SU-DHL-6 (cell line): Measurements from ENCODE around the gene MYBPHL.

Source experiments
- H2AFZ ChIP-seq: fragments of 200-600 bp; sonication (generic); 2 replicates; pipeline ENCODE4 v1.6.1; 2014; ENCODE audit warnings: low read depth, mild to moderate bottlenecking, moderate library complexity, mixed read lengths, antibody characterized with exemption, low read length; ENCODE audit not compliant: severe bottlenecking
- H3F3A ChIP-seq: fragments of 200-600 bp; shearing (Covaris generic); 2 replicates; pipeline ENCODE4 v1.6.0; 2016; ENCODE audit warnings: antibody characterized with exemption, mild to moderate bottlenecking; ENCODE audit not compliant: insufficient read depth
- H3K27ac ChIP-seq: fragments of 200-600 bp; sonication (generic); 2 replicates; pipeline ENCODE4 v1.5.1; 2016; ENCODE audit warnings: low read depth, mild to moderate bottlenecking, low read length, moderate library complexity, mixed read lengths
- H3K27me3 ChIP-seq: fragments of 200-600 bp; sonication (generic), shearing (Covaris generic); 2 replicates; pipeline ENCODE4 v1.6.0; 2014; ENCODE audit warnings: mild to moderate bottlenecking, low read length
- H3K36me3 ChIP-seq: fragments of 200-600 bp; sonication (generic); 2 replicates; pipeline ENCODE4 v1.6.1; 2014; ENCODE audit warnings: mild to moderate bottlenecking, low read length, mixed read lengths
- H3K4me2 ChIP-seq: fragments of 300-600, 200-600 bp; shearing (Covaris generic), sonication (generic); 2 replicates; pipeline ENCODE4 v1.6.0; 2014; ENCODE audit warnings: low read length, low read depth, mild to moderate bottlenecking; ENCODE audit not compliant: poor library complexity, severe bottlenecking
- H3K4me3 ChIP-seq: fragments of 200-600 bp; sonication (generic); 2 replicates; pipeline ENCODE4 v1.5.1; 2014; ENCODE audit warnings: antibody characterized with exemption, low read length, mild to moderate bottlenecking, mixed read lengths; ENCODE audit not compliant: insufficient read depth, poor library complexity, severe bottlenecking
- H3K79me2 ChIP-seq: fragments of 200-600 bp; sonication (generic); 2 replicates; pipeline ENCODE4 v1.6.1; 2014; ENCODE audit warnings: mild to moderate bottlenecking, low read length, moderate library complexity; ENCODE audit not compliant: insufficient read depth
- H3K9ac ChIP-seq: fragments of 200-600 bp; sonication (generic); 2 replicates; pipeline ENCODE4 v1.7.0; 2014; ENCODE audit warnings: mild to moderate bottlenecking, low read length
- H3K9me2 ChIP-seq: fragments of 200-600 bp; sonication (generic); replicated peaks from 2 replicates; pipeline ENCODE4 v1.6.1; 2014; ENCODE audit warnings: low read length; ENCODE audit not compliant: insufficient read depth
- H3K9me3 ChIP-seq: fragments of 200-600 bp; sonication (generic); 2 replicates; pipeline ENCODE4 v1.6.1; 2014; ENCODE audit warnings: low read length, mixed read lengths; ENCODE audit not compliant: insufficient read depth
- H4K20me1 ChIP-seq: fragments of 200-600 bp; sonication (generic); 2 replicates; pipeline ENCODE4 v1.6.1; 2014; ENCODE audit warnings: low read depth, mild to moderate bottlenecking, antibody characterized with exemption, low read length, moderate library complexity, mixed read lengths
- EZH2phosphoT487 ChIP-seq: fragments of 200-600 bp; sonication (generic), shearing (Covaris generic); conservative IDR thresholded peaks from 2 replicates; pipeline ENCODE4 v1.6.1; 2018; ENCODE audit warnings: mild to moderate bottlenecking, antibody characterized with exemption, low read length, moderate library complexity, mixed read lengths
- TF ChIP-seq, protein P1 (sequence below): fragments of 200-600 bp; sonication (generic); IDR thresholded peaks from one replicate; pipeline ENCODE4 v1.5.1; 2017; ENCODE audit warnings: antibody characterized with exemption, mild to moderate bottlenecking, low read length, moderate library complexity; ENCODE audit not compliant: insufficient read depth, poor library complexity, severe bottlenecking

Gene MYBPHL

DNA sequence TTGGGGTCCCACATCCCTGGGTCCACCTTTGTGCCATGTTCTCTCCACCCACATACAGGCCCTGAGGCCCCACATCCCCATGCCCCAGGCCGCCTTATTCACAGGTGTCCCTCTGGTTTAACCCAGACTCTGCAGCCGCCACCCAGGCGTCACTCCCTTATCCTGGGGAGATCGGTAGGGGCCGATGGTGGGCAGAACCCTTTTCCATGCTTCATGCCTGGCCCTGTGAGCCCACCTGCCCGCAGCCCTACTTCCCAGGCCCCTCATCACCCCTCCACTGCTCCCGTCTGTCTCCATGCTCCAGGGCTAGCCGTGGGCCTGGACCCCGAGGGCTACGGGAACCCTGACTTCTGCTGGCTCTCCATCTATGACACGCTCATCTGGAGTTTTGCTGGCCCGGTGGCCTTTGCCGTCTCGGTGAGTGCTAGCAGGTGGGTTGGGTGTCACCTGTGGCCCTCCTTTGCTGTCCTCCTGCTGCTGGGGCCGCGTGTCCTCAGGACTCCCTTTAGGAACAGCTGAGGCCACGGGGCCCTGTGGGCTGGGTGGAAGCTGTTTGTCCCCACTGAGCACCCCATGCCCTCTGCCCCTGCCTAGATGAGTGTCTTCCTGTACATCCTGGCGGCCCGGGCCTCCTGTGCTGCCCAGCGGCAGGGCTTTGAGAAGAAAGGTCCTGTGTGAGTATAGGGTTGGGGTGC lies 36.0 kb downstream of the MYBPHL start:
- Histone ChIP-seq H3K36me3 (no peaks in the 10 kb centered on the region), H3K9ac (no peak overlapping the region), H3K9me3 (no peaks in the 10 kb centered on the region), H4K20me1 (no peaks in the 10 kb centered on the region), H2AFZ (no peak overlapping the region), H3K9me2 (no peaks in the 10 kb centered on the region), H3K4me3 (no peak overlapping the region), H3K27ac (no peak overlapping the region), H3K4me2 (no peak overlapping the region), H3F3A (no peaks in the 10 kb centered on the region), H3K79me2 (no peaks in the 10 kb centered on the region), H3K27me3 (no peaks in the 10 kb centered on the region)
- no peak for TF ChIP-seq EZH2phosphoT487
- TF ChIP-seq, protein P1, sequence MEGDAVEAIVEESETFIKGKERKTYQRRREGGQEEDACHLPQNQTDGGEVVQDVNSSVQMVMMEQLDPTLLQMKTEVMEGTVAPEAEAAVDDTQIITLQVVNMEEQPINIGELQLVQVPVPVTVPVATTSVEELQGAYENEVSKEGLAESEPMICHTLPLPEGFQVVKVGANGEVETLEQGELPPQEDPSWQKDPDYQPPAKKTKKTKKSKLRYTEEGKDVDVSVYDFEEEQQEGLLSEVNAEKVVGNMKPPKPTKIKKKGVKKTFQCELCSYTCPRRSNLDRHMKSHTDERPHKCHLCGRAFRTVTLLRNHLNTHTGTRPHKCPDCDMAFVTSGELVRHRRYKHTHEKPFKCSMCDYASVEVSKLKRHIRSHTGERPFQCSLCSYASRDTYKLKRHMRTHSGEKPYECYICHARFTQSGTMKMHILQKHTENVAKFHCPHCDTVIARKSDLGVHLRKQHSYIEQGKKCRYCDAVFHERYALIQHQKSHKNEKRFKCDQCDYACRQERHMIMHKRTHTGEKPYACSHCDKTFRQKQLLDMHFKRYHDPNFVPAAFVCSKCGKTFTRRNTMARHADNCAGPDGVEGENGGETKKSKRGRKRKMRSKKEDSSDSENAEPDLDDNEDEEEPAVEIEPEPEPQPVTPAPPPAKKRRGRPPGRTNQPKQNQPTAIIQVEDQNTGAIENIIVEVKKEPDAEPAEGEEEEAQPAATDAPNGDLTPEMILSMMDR, result no peak

DNA sequence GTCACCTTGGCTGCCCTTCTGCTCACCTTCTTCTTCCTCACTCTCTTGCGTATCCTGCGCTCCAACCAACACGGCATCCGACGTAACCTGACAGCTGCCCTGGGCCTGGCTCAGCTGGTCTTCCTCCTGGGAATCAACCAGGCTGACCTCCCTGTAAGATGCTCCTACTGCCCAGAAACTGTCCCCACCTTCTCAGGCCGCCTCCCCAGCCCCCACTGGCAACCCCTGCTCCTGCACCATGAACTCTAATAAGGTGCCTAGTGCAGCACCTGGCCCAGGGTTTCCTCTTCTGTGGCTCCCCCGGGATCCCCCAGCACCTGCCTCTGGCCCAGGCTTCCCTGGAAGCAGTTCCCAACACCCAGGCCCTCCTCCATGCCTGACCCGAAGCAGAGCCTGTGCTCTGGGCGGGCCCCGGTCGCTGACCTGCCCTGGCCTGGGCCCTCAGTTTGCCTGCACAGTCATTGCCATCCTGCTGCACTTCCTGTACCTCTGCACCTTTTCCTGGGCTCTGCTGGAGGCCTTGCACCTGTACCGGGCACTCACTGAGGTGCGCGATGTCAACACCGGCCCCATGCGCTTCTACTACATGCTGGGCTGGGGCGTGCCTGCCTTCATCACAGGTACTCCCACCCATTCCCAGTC lies 36.7 kb downstream of the MYBPHL start:
- H3K9me2 ChIP-seq, result no peaks in the 10 kb centered on the region
- TF ChIP-seq, protein P1, result no peak
- no peak for TF ChIP-seq EZH2phosphoT487
- no peaks in the 10 kb centered on the region for H3K27me3 ChIP-seq
- H2AFZ ChIP-seq, result no peak overlapping the region
- no peaks in the 10 kb centered on the region for H3F3A ChIP-seq
- H3K4me3 ChIP-seq, result no peak overlapping the region
- H3K79me2 ChIP-seq, result no peaks in the 10 kb centered on the region
- no peaks in the 10 kb centered on the region for H3K9me3 ChIP-seq
- no peaks in the 10 kb centered on the region for H3K36me3 ChIP-seq
- H4K20me1 ChIP-seq, result no peaks in the 10 kb centered on the region
- H3K9ac ChIP-seq, result no peak overlapping the region
- no peak overlapping the region for H3K27ac ChIP-seq
- no peak overlapping the region for H3K4me2 ChIP-seq

GRCh38 chr1:109269212-109269980 lies 37.4 kb downstream of the MYBPHL start:
- H4K20me1 ChIP-seq, result no peaks in the 10 kb centered on the region
- H3K4me2 ChIP-seq, result no peak overlapping the region
- no peak overlapping the region for H3K9ac ChIP-seq
- H3K9me2 ChIP-seq, result no peaks in the 10 kb centered on the region
- H3K9me3 ChIP-seq, result no peaks in the 10 kb centered on the region
- H2AFZ ChIP-seq, result no peak overlapping the region
- no peaks in the 10 kb centered on the region for H3K27me3 ChIP-seq
- H3K4me3 ChIP-seq, result no peak overlapping the region
- no peaks in the 10 kb centered on the region for H3K79me2 ChIP-seq
- H3K27ac ChIP-seq, result no peak overlapping the region
- TF ChIP-seq, protein P1, result no peak
- no peak for TF ChIP-seq EZH2phosphoT487
- no peaks in the 10 kb centered on the region for H3F3A ChIP-seq
- H3K36me3 ChIP-seq, result no peaks in the 10 kb centered on the region
